Right lobe of liver (tissue), 6 donors: ENCODE data around the gene TMEM255A. TPM values are rescaled to one million over a fixed set of nuclear protein-coding genes. Genes with fewer than 3 reads are reported as not detected.

Experiments
- ATAC-seq, 4 donors: fragments of 200-7000 bp; cut with Tn5 transposase; one replicate each; pipeline ENCODE4 v1.9.1; 2020; ENCODE audit warnings: mild to moderate bottlenecking in 4 of 4, moderate library complexity in 4 of 4
- DNase-seq, 3 donors: peaks; one replicate each; pipeline ENCODE4 v3.0.0-alpha.2; 2020
- H3K27ac ChIP-seq, 3 donors: fragments of 200-600 bp; one replicate each; pipeline ENCODE4 v1.8.0; 2022
- H3K27me3 ChIP-seq, 2 donors: fragments of 200-600 bp; one replicate each; pipeline ENCODE4 v1.8.0; 2022
- H3K36me3 ChIP-seq, 4 donors: fragments of 200-600 bp; sonication (generic) in 1 of 4; one replicate each; pipeline versions ENCODE4 v1.5.1 to v1.8.0; 2017 to 2022; ENCODE audit warnings: control low read depth in 1 of 4
- H3K4me1 ChIP-seq, 4 donors: fragments of 200-600 bp; sonication (generic) in 1 of 4; one replicate each; pipeline versions ENCODE4 v1.5.1 to v1.8.0; 2017 to 2022; ENCODE audit warnings: control low read depth in 1 of 4
- H3K4me3 ChIP-seq, 3 donors: fragments of 200-600 bp; one replicate each; pipeline ENCODE4 v1.8.0; 2022
- H3K9me3 ChIP-seq, 4 donors: fragments of 200-600 bp; sonication (generic) in 1 of 4; one replicate each; pipeline versions ENCODE4 v1.5.1 to v1.8.0; 2017 to 2022; ENCODE audit warnings: control low read depth in 1 of 4
- POLR2A ChIP-seq: fragments of 450-650 bp; IDR thresholded peaks from one replicate; pipeline ENCODE4 v1.6.1; 2017; ENCODE audit warnings: antibody characterized with exemption, mild to moderate bottlenecking
- WGBS: methylation state at CpG from one replicate; pipeline ENCODE4 v1.1.6; 2018; ENCODE audit warnings: low coverage, low lambda C conversion rate; ENCODE audit not compliant: insufficient coverage; ENCODE audit errors: missing lambda C conversion rate; 5-methylcytosine and 5-hydroxymethylcytosine counted together
- intact Hi-C, 2 donors: fragments of 100-400 bp; cut with DNase I; formaldehyde crosslinking; loops; one replicate each; pipeline versions ENCODE4 v1.11.2 to v1.14.1; 2022
- total RNA-seq, 6 experiments: library from RNA; depleted of rRNA in 2 of 6; stranded (reverse); fragments of >200 nt in 2 of 6; fragmentation: NEBNext Ultra II Directional in 3 of 6; extraction: Animal tissue kit (Norgen Biotek cat#: 25700) in 3 of 6; gene quantifications; one replicate each; pipeline versions ENCODE4 v1.1.0 to v1.2.4, GENCODE V29; 2016 to 2023
- TF ChIP-seq, protein P1 (sequence below), 4 donors: fragments of 200-600 bp in 3 of 4; fragments of 450-650 bp in 1 of 4; IDR thresholded peaks; one replicate each; pipeline versions ENCODE4 v1.5.1 to v1.8.0; 2016 to 2022; ENCODE audit warnings: antibody characterized with exemption in 4 of 4, mild to moderate bottlenecking in 2 of 4
- donor health status: DM: no; HTN: yes; CAD: no.
- donor health status: DM: no; HTN: no; CAD: no.
- donor health status: DM: no; HTN: no; CAD: no.
- donor health status: DM: no; HTN: yes; CAD: no.
- donor health status: DM: no; HTN: yes; CAD: no.

The TMEM255A gene
- total RNA-seq, 6 experiments from 2014 or later: 0.25 to 0.37 (median 0.33) TPM; not detected in 3

DNA sequence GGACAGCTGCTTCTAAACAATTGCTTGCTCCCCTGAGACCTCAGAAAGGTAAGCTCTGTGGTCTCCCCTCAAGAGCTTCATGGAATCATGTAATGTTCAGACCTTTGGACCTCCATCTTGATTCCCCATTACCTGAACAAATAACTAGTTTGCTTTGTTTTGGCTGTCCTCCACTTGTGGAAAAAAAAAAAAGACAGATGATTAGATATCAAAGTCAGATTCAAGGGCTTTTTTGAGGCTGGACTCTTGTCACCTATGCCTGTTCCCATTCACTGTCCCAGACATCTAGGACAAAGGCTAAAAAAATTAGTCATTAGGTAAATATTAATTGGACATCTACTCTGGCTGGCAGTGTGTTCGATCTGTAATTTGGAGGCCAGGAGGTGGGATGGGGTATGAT lies 13.3 kb downstream of the TMEM255A start:
- TF ChIP-seq POLR2A: no peak
- TF ChIP-seq, protein P1, sequence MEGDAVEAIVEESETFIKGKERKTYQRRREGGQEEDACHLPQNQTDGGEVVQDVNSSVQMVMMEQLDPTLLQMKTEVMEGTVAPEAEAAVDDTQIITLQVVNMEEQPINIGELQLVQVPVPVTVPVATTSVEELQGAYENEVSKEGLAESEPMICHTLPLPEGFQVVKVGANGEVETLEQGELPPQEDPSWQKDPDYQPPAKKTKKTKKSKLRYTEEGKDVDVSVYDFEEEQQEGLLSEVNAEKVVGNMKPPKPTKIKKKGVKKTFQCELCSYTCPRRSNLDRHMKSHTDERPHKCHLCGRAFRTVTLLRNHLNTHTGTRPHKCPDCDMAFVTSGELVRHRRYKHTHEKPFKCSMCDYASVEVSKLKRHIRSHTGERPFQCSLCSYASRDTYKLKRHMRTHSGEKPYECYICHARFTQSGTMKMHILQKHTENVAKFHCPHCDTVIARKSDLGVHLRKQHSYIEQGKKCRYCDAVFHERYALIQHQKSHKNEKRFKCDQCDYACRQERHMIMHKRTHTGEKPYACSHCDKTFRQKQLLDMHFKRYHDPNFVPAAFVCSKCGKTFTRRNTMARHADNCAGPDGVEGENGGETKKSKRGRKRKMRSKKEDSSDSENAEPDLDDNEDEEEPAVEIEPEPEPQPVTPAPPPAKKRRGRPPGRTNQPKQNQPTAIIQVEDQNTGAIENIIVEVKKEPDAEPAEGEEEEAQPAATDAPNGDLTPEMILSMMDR (IDR thresholded peaks at IDR 0.05): no peak
- H3K36me3 ChIP-seq: no peaks in the 10 kb centered on the region
- H3K27ac ChIP-seq: no peak overlapping the region
- intact Hi-C loops: no loop called here
- DNase-seq (no peak), ATAC-seq (peak; percentile 38 to 77 (median 66))
- WGBS: 71% methylated on average over 1 of the region's 1 CpG
- no peaks in the 10 kb centered on the region for H3K9me3 ChIP-seq
- H3K27me3 ChIP-seq: no peaks in the 10 kb centered on the region
- H3K4me3 ChIP-seq: no peak overlapping the region
- peaks cover 0 to 6% (median 3%) of the 10 kb centered on the region in 4 donors for H3K4me1 ChIP-seq

DNA sequence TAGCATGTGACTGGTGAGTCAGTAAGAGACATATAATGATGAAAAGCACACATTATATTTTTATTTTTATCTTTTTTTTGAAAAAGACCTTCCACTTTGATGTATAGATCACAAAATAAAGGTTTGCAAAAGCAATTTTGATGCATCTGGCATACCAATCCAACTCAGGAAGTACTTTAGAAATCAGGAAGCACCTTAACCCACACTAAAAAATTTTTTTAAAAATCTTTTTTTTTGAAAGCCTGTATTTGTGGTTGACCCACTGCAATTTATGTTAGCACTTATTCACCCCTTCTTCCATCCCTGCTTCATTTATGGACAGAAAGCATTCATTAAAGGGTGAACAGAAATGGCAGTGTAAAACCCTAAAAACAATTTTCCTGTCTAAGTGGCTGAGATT lies 16.6 kb downstream of the TMEM255A start:
- TF ChIP-seq POLR2A: no peak
- no peak overlapping the region for H3K4me3 ChIP-seq
- H3K4me1 ChIP-seq: peaks cover 0 to 6% (median 3%) of the 10 kb centered on the region in 4 donors
- intact Hi-C loops: no loop called here
- H3K27me3 ChIP-seq: no peaks in the 10 kb centered on the region
- H3K36me3 ChIP-seq: no peaks in the 10 kb centered on the region
- no peak for DNase-seq
- ATAC-seq: no peak
- no peaks in the 10 kb centered on the region for H3K9me3 ChIP-seq
- no peak overlapping the region for H3K27ac ChIP-seq

DNA sequence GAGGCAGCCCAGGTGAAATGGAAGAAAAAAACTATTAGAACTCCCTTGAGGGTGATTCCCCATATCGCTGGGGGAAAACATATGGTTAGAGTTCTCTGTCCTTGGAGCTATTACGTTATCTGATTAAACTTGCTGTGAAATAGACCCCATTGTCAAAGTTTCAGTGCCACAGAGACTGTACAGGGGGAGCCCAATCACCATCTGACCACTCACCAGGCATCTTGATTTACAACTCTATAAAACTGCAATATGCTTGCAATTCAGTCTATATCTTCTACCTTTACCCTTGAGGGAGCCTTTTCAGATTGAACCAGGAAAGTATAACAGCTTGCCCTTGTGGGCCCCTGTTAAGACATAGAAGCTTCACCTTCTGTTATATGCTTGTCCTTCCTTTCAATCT lies 18.2 kb downstream of the TMEM255A start:
- intact Hi-C loops: no loop called here
- Histone ChIP-seq H3K4me3 (no peak overlapping the region), H3K9me3 (no peaks in the 10 kb centered on the region), H3K4me1 (peaks cover 0 to 6% (median 2%) of the 10 kb centered on the region in 4 donors), H3K27me3 (no peaks in the 10 kb centered on the region), H3K36me3 (no peaks in the 10 kb centered on the region), H3K27ac (no peak overlapping the region)
- 56% methylated on average over 2 of the region's 2 CpGs for WGBS
- DNase-seq (no peak), ATAC-seq (no peak)
- TF ChIP-seq, protein P1 (IDR thresholded peaks at IDR 0.05): no peak
- no peak for TF ChIP-seq POLR2A

DNA sequence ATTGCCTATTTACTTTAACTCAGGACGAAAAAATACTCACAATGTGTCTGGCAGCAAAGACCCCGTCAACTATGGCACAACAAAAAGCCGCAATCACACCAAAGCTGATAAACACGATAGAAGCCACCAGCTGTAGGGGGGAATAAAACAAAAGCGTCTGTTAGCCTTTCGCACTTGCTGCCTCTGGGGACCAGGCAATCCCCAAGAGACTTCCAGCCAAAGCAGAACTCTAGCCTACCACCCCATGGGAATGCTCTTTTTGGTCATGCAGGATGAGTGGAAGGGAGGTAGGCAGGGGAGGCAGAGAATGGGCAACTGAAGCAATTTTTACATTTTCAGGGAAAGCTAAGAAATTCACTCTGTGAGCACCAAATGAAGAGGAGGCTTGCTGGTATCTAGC lies 20.1 kb downstream of the TMEM255A start:
- Histone ChIP-seq H3K9me3 (no peaks in the 10 kb centered on the region), H3K27ac (no peak overlapping the region), H3K4me1 (no peaks in the 10 kb centered on the region), H3K4me3 (no peak overlapping the region), H3K27me3 (no peaks in the 10 kb centered on the region), H3K36me3 (no peaks in the 10 kb centered on the region)
- intact Hi-C loops: no loop called here
- DNase-seq (no peak), ATAC-seq (no peak)
- 58% methylated on average over 2 of the region's 6 CpGs for WGBS
- TF ChIP-seq, protein P1 (IDR thresholded peaks at IDR 0.05): no peak
- TF ChIP-seq POLR2A: no peak

DNA sequence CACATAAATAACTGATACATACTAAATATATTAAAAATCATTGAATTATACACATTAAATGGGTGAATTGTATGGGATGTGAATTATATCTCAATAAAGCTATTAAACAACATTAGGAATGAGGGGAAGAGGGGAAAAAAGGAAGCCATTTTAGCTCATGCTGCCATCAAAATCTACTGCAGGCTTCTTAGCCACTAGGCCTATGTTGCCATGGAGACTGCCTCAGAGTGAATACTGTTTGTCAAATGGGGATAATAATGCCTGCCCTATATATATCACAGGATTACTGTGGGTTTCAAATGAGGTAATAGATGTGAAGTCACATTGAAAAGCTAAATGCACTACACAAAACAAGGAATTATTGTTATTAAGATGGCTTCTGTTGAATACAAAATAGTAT lies 21.2 kb downstream of the TMEM255A start:
- Histone ChIP-seq H3K4me1 (no peaks in the 10 kb centered on the region), H3K9me3 (no peaks in the 10 kb centered on the region), H3K4me3 (no peak overlapping the region), H3K36me3 (no peaks in the 10 kb centered on the region), H3K27ac (no peak overlapping the region), H3K27me3 (no peaks in the 10 kb centered on the region)
- intact Hi-C loops: no loop called here
- TF ChIP-seq POLR2A: no peak
- ATAC-seq (no peak), DNase-seq (no peak)

DNA sequence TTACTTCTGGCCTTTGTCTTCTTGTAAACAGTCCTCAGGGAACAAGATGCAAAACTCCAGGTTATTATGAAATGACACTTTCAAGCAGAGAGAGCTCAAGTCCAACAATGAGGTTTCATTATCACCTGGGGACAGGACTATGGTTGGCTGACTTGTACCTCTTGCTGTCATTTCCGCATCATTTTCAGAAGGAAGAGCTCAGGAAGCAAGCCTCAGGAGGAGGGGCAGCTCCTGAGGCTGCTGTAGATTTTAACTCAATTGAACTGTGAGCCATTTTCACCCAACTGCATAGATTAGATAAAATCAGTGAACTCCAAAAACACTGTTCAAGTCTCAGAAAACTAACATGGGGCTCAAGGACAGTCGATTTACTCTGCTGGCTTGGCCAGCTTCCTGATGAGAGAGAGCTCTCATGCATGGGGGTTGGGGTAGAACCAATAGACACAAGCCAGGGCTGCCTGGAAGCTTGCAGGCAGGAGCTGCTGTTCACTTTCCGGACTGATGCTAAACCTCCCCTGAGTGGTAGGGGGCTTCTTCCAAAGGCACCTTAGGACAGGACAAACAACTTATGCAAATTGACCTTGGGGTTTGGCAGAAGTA lies 23.6 kb downstream of the TMEM255A start:
- Histone ChIP-seq H3K4me1 (no peaks in the 10 kb centered on the region), H3K9me3 (no peaks in the 10 kb centered on the region), H3K27ac (no peak overlapping the region), H3K36me3 (no peaks in the 10 kb centered on the region), H3K27me3 (no peaks in the 10 kb centered on the region), H3K4me3 (no peak overlapping the region)
- ATAC-seq (peak in 2 of 4 donors; percentile 67 to 70), DNase-seq (no peak)
- TF ChIP-seq, protein P1 (IDR thresholded peaks at IDR 0.05): no peak
- TF ChIP-seq POLR2A: no peak
- 40% methylated on average over 1 of the region's 3 CpGs for WGBS
- intact Hi-C loops: no loop called here
